KMS-11 (cell line): ENCODE measurements around the gene KCNK18.

Experiments used
- H2AFZ ChIP-seq: fragments of 200-600 bp; sonication (generic); 2 replicates; pipeline ENCODE4 v1.6.1; 2016; ENCODE audit warnings: antibody characterized with exemption, mixed run types, low read depth
- H3K27ac ChIP-seq: fragments of 200-600 bp; sonication (generic); 2 replicates; pipeline ENCODE4 v1.6.1; 2016; ENCODE audit warnings: mild to moderate bottlenecking, mixed run types
- H3K27me3 ChIP-seq: fragments of 200-600 bp; sonication (generic); 2 replicates; pipeline ENCODE4 v1.6.1; 2017; ENCODE audit warnings: mild to moderate bottlenecking, low read depth, mixed run types, moderate library complexity; ENCODE audit not compliant: insufficient read depth
- H3K36me3 ChIP-seq: fragments of 200-600 bp; sonication (generic); 2 replicates; pipeline ENCODE4 v1.6.1; 2017; ENCODE audit warnings: mild to moderate bottlenecking, mixed run types; ENCODE audit not compliant: insufficient read depth
- H3K4me1 ChIP-seq: fragments of 200-600 bp; sonication (generic); 2 replicates; pipeline ENCODE4 v1.6.1; 2016; ENCODE audit warnings: mild to moderate bottlenecking, low read depth, mixed run types; ENCODE audit not compliant: poor library complexity, severe bottlenecking
- H3K4me2 ChIP-seq: fragments of 200-600 bp; sonication (generic); 2 replicates; pipeline ENCODE4 v1.7.0; 2016; ENCODE audit warnings: mild to moderate bottlenecking, mixed run types
- H3K4me3 ChIP-seq: fragments of 200-600 bp; sonication (generic); IDR thresholded peaks from 2 replicates; pipeline ENCODE4 v1.6.1; 2017; ENCODE audit warnings: low read depth, low read length, mixed read lengths; ENCODE audit not compliant: insufficient read depth
- H3K79me2 ChIP-seq: fragments of 200-600 bp; sonication (generic); 2 replicates; pipeline ENCODE4 v1.6.1; 2016; ENCODE audit warnings: low read depth, mixed run types; ENCODE audit not compliant: insufficient read depth
- H3K9ac ChIP-seq: fragments of 200-600 bp; sonication (generic); 2 replicates; pipeline ENCODE4 v1.6.1; 2016; ENCODE audit warnings: mild to moderate bottlenecking, mixed run types
- H4K20me1 ChIP-seq: fragments of 200-600 bp; sonication (generic); 2 replicates; pipeline ENCODE4 v1.6.1; 2016; ENCODE audit warnings: mild to moderate bottlenecking, mixed run types; ENCODE audit not compliant: insufficient read depth
- TF ChIP-seq, protein P1 (sequence below): fragments of 200-600 bp; sonication (generic); conservative IDR thresholded peaks from 2 replicates; pipeline ENCODE4 v1.6.1; 2017; ENCODE audit warnings: low read depth, mild to moderate bottlenecking, antibody characterized with exemption, low read length, moderate library complexity, mixed read lengths

KCNK18 gene

DNA sequence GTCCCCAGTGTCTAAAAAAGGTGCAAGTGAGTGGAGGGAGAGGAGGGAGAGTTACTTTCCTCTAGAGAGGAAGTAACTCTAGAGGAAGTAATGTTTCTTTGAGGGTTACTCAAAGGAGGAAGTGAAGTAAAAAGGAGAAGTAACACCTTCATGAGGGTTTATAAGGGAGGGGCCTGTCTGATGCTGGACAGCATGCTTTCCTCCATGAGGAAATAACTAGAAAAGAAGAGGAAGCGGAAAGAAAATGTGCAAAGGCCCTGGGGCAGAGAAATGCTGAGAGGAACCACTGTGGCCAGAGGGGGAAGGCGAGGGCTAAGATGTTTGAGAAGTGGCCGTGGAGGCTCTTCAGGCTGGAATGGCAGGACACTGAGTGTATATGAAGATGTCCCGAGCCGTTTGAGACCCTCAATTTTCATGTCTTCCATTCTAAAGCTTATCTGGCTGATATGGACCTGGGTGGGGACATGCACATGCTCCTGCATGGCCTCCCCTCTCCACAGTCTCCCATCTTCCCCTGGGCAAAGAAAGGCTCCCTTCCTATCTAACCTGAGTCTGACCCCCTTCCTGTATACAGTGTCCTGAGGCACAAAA is 40.2 kb downstream of the KCNK18 start:
- Histone ChIP-seq H3K27me3 (no peaks in the 10 kb centered on the region), H3K4me1 (no peaks in the 10 kb centered on the region), H3K79me2 (no peaks in the 10 kb centered on the region), H2AFZ (no peak overlapping the region), H3K4me3 (no peak overlapping the region), H3K36me3 (no peaks in the 10 kb centered on the region), H3K9ac (no peak overlapping the region), H4K20me1 (no peaks in the 10 kb centered on the region), H3K27ac (no peak overlapping the region), H3K4me2 (no peak overlapping the region)
- TF ChIP-seq, protein P1, sequence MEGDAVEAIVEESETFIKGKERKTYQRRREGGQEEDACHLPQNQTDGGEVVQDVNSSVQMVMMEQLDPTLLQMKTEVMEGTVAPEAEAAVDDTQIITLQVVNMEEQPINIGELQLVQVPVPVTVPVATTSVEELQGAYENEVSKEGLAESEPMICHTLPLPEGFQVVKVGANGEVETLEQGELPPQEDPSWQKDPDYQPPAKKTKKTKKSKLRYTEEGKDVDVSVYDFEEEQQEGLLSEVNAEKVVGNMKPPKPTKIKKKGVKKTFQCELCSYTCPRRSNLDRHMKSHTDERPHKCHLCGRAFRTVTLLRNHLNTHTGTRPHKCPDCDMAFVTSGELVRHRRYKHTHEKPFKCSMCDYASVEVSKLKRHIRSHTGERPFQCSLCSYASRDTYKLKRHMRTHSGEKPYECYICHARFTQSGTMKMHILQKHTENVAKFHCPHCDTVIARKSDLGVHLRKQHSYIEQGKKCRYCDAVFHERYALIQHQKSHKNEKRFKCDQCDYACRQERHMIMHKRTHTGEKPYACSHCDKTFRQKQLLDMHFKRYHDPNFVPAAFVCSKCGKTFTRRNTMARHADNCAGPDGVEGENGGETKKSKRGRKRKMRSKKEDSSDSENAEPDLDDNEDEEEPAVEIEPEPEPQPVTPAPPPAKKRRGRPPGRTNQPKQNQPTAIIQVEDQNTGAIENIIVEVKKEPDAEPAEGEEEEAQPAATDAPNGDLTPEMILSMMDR, result no peak

DNA sequence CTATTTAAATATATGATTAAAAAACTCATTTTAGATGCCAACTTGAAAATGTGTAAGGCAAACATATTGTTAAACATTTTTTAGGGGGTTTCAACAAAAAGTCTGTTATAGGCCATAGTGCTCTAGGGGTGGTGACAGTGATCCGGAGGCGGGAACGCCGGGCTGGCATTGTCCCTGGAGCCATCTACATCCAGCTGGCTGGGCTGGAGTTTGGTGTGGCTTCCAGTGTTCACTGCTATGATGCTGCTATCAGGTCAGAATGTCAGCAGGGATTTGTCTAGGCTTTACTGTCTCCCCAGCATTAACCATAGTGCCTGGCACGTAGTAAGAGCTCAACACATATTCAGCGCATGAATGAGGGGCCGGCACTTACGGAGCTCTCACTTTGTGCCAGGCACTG is 41.8 kb downstream of the KCNK18 start:
- H3K79me2 ChIP-seq, result no peaks in the 10 kb centered on the region
- no peaks in the 10 kb centered on the region for H3K4me1 ChIP-seq
- TF ChIP-seq, protein P1, result no peak
- no peaks in the 10 kb centered on the region for H3K27me3 ChIP-seq
- H3K4me3 ChIP-seq, result no peak overlapping the region
- H4K20me1 ChIP-seq, result no peaks in the 10 kb centered on the region
- no peak overlapping the region for H3K4me2 ChIP-seq
- H3K36me3 ChIP-seq, result no peaks in the 10 kb centered on the region
- no peak overlapping the region for H2AFZ ChIP-seq
- H3K27ac ChIP-seq, result no peak overlapping the region
- H3K9ac ChIP-seq, result no peak overlapping the region

DNA sequence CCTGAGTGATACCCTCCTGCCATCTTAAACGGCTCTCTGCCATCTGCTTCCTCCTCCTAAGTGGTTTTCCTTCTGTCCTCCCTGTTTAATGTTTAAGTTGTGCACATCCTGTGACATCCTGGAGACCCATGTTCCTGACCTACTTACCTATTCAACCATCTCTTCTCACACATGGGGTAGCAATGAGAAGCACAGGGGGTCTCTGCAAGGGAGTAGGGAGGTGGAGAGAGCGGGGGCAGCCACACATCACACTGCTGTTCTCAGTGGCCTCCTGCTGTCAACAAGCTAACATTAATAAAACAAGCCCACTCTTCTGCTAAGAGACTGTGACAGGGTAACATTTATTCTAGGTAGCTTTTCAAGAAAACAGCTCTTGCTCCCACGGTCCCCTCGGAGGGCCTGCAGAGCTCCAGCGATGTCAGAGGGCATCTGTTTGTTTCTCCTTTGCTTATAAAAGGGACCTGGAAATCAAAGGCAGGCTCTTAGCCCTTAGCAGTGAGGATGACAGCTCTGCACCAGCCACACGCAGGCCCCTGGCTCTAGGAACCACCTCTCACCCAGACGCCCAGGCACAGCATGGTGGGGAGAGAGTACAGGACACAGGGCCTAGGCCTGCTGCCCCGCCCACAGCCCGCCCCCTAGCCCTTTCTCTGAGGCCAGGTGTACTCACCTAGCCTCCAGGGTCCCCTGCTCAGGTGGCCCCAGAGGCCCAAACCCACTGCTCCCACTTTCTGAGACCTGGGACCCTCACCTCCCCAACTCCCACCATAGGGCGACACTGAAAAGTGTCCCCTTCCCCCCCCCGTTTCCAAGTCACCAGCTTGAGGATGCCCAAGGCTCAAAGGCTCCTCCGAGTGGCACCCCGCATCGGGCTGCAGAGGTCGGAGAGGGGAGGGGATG is 42.7 kb downstream of the KCNK18 start:
- H3K4me3 ChIP-seq, result no peak overlapping the region
- TF ChIP-seq, protein P1, result no peak
- H4K20me1 ChIP-seq, result no peaks in the 10 kb centered on the region
- H2AFZ ChIP-seq, result no peak overlapping the region
- no peaks in the 10 kb centered on the region for H3K27me3 ChIP-seq
- no peaks in the 10 kb centered on the region for H3K36me3 ChIP-seq
- no peaks in the 10 kb centered on the region for H3K79me2 ChIP-seq
- no peak overlapping the region for H3K27ac ChIP-seq
- H3K4me2 ChIP-seq, result no peak overlapping the region
- no peak overlapping the region for H3K9ac ChIP-seq
- H3K4me1 ChIP-seq, result no peaks in the 10 kb centered on the region

DNA sequence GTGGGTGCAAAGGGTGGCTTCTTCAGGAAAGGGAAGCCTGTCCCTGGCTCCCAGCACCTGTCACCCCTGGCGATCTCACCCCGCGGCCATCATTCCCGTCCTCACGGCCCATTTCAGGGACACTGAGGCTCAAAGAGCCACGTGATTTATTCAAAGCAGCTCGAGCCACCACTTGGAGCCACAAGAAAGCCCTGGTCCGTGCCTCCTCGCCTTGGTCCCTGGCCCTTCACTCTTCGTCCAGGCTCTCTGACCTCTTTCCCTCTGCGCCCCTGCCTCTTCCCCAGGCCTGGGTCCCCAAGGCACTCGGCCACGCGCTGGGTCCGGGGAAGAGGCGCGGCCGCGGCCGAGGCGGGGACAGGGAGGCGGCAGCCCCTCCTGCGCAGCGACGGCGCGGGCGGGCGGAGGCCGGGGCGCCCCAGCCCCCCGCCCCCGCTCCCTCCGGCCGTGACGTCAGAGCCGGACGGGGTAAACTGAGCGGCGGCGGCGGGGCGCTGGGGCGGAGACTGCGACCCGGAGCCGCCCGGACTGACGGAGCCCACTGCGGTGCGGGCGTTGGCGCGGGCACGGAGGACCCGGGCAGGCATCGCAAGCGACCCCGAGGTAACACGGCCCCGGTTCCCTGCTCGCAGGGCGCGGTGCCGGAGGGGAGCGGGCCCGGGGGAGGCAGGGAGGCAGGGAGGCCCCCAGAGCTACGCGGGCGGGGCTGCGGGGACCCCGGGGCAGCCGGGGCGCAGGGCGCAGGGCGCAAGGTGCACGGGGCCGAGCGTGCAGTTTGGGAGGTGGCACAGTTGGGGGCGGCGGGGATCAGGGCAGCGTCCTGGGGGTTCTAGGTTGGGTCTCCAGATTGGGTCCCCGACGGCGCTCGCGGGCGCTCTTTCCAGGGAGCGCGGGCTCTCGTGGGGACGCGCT is 43.6 kb downstream of the KCNK18 start, which contains the start of gene SLC18A2:
SLC18A2 (plus strand) TSS at position 494 of the 909 bp plus-strand sequence. CDS start 580 bp downstream, outside the sequence.
- Histone ChIP-seq H3K4me3 (no peak within 1 kb of the TSS), H3K79me2 (no peaks in the 10 kb centered on the region), H2AFZ (no peak within 1 kb of the TSS), H3K4me2 (no peak within 1 kb of the TSS), H3K9ac (no peak within 1 kb of the TSS), H3K36me3 (no peaks in the 10 kb centered on the region), H4K20me1 (no peaks in the 10 kb centered on the region), H3K27ac (no peak within 1 kb of the TSS), H3K4me1 (no peaks in the 10 kb centered on the region), H3K27me3 (no peaks in the 10 kb centered on the region)
- TF ChIP-seq, protein P1, result no peak
